Neuronal stem cell (in vitro differentiated cells): Measurements from ENCODE around the gene SVIL.

Experiments used
- DNase-seq: peaks from one replicate; pipeline ENCODE4 v3.0.0-alpha.2; 2013; ENCODE audit warnings: low spot score
- H2AFZ ChIP-seq: one replicate; pipeline ENCODE4 v1.6.1; 2013; ENCODE audit warnings: mild to moderate bottlenecking, low read length, inconsistent platforms
- H2AK5ac ChIP-seq: 2 replicates; pipeline ENCODE4 v1.6.1; 2013; ENCODE audit warnings: low read depth, mild to moderate bottlenecking, inconsistent platforms, low read length, moderate library complexity, mixed read lengths
- H2BK120ac ChIP-seq: 2 replicates; pipeline ENCODE4 v1.6.1; 2013; ENCODE audit warnings: low read depth, mild to moderate bottlenecking, inconsistent platforms, low read length, moderate library complexity, mixed read lengths
- H2BK12ac ChIP-seq: one replicate; pipeline ENCODE4 v1.6.1; 2013; ENCODE audit warnings: low read length, inconsistent platforms
- H2BK15ac ChIP-seq: 2 replicates; pipeline ENCODE4 v1.6.1; 2013; ENCODE audit warnings: mild to moderate bottlenecking, low read length, inconsistent platforms, mixed read lengths
- H2BK5ac ChIP-seq: one replicate; pipeline ENCODE4 v1.6.1; 2013; ENCODE audit warnings: inconsistent platforms, mild to moderate bottlenecking, low read length, moderate library complexity
- H3K14ac ChIP-seq: one replicate; pipeline ENCODE4 v1.6.1; 2013; ENCODE audit warnings: low read length, inconsistent platforms
- H3K18ac ChIP-seq: 2 replicates; pipeline ENCODE4 v1.6.1; 2013; ENCODE audit warnings: low read length, inconsistent platforms
- H3K23ac ChIP-seq: 2 replicates; pipeline ENCODE4 v1.6.1; 2013; ENCODE audit warnings: low read depth, mild to moderate bottlenecking, mixed read lengths, low read length, inconsistent platforms; ENCODE audit not compliant: poor library complexity
- H3K27ac ChIP-seq: replicated peaks from 3 replicates; pipeline ENCODE4 v1.5.1; 2013; ENCODE audit warnings: low read length, inconsistent platforms
- H3K27me3 ChIP-seq, 3 experiments: 2 replicates each; pipeline ENCODE4 v1.6.1; 2013; ENCODE audit warnings: low read length in 3 of 3, mild to moderate bottlenecking in 2 of 3, inconsistent platforms in 1 of 3, low read depth in 1 of 3, mixed read lengths in 1 of 3, moderate library complexity in 1 of 3; ENCODE audit not compliant: control insufficient read depth in 3 of 3, insufficient read depth in 3 of 3
- H3K36me3 ChIP-seq, 2 donors: replicated peaks in 1 of 2; 2 replicates each; pipeline ENCODE4 v1.6.1; 2013; ENCODE audit warnings: low read length in 2 of 2; ENCODE audit not compliant: control insufficient read depth in 2 of 2, insufficient read depth in 2 of 2
- H3K4ac ChIP-seq: 2 replicates; pipeline ENCODE4 v1.6.1; 2013; ENCODE audit warnings: inconsistent platforms, mild to moderate bottlenecking, low read length, moderate library complexity
- H3K4me1 ChIP-seq, 2 donors: 1 replicate in 1 of 2; 2 replicates in 1 of 2; pipeline ENCODE4 v1.6.1; 2013; ENCODE audit warnings: low read length in 2 of 2, low read depth in 1 of 2; ENCODE audit not compliant: control insufficient read depth in 2 of 2, insufficient read depth in 1 of 2
- H3K4me2 ChIP-seq: one replicate; pipeline ENCODE4 v1.6.1; 2013; ENCODE audit warnings: mild to moderate bottlenecking, low read length, inconsistent platforms; ENCODE audit not compliant: insufficient read depth, poor library complexity, severe bottlenecking
- H3K4me3 ChIP-seq, 2 donors: 2 replicates each; pipeline ENCODE4 v1.5.1; 2013; ENCODE audit warnings: low read length in 2 of 2, mild to moderate bottlenecking in 2 of 2, inconsistent platforms in 1 of 2, moderate library complexity in 1 of 2
- H3K79me1 ChIP-seq: one replicate; pipeline ENCODE4 v1.6.1; 2013; ENCODE audit warnings: low read depth, mild to moderate bottlenecking, inconsistent platforms, low read length, moderate library complexity
- H3K9ac ChIP-seq: one replicate; pipeline ENCODE4 v1.6.1; 2013; ENCODE audit warnings: mild to moderate bottlenecking, low read depth, low read length, inconsistent platforms; ENCODE audit not compliant: poor library complexity
- H3K9me3 ChIP-seq, 2 donors: replicated peaks in 1 of 2; 2 replicates each; pipeline versions ENCODE3 to v1.6.1; 2013; ENCODE audit warnings: low read length in 2 of 2, mild to moderate bottlenecking in 2 of 2, inconsistent platforms in 1 of 2, low read depth in 1 of 2, mixed read lengths in 1 of 2, moderate library complexity in 1 of 2; ENCODE audit not compliant: control insufficient read depth in 2 of 2, insufficient read depth in 1 of 2
- H4K8ac ChIP-seq: one replicate; pipeline ENCODE4 v1.6.1; 2013; ENCODE audit warnings: low read depth, mild to moderate bottlenecking, inconsistent platforms, low read length, moderate library complexity
- H4K91ac ChIP-seq: one replicate; pipeline ENCODE4 v1.6.1; 2013; ENCODE audit warnings: low read length, low read depth, mild to moderate bottlenecking, inconsistent platforms; ENCODE audit not compliant: poor library complexity
- WGBS, 2 donors: extraction: QIAGEN DNeasy Blood & Tissue Kit; methylation state at CpG; one replicate each; pipeline ENCODE4 v1.1.7; 2013; ENCODE audit warnings: missing lambda C conversion rate in 2 of 2, mixed read lengths in 1 of 2; ENCODE audit not compliant: insufficient read length in 2 of 2, insufficient replicate concordance in 1 of 2; ENCODE audit errors: extremely low coverage in 2 of 2; 5-methylcytosine and 5-hydroxymethylcytosine counted together

The SVIL gene

GRCh38 chr10:29535012-29535777 lies 99.6 kb downstream of the SVIL start:
- no peak overlapping the region for H3K27ac ChIP-seq
- H3K23ac ChIP-seq = no peak overlapping the region
- no peak overlapping the region for H3K4ac ChIP-seq
- H3K4me1 ChIP-seq = peaks cover 7 to 9% of the 10 kb centered on the region in 2 donors
- H3K9ac ChIP-seq = no peak overlapping the region
- H3K4me3 ChIP-seq = no peak overlapping the region
- no peak overlapping the region for H4K8ac ChIP-seq
- peaks cover 0 to 4% of the 10 kb centered on the region in 2 donors for H3K36me3 ChIP-seq
- H3K4me2 ChIP-seq = no peak overlapping the region
- H2BK15ac ChIP-seq = no peak overlapping the region
- no peak overlapping the region for H2AK5ac ChIP-seq
- no peak overlapping the region for H2BK120ac ChIP-seq
- WGBS, 2 donors = no CpG with 5 or more reads among the region's 11 CpGs
- no peak overlapping the region for H2BK5ac ChIP-seq
- no peak overlapping the region for H3K18ac ChIP-seq
- H3K9me3 ChIP-seq = no peaks in the 10 kb centered on the region
- H3K79me1 ChIP-seq = no peaks in the 10 kb centered on the region
- no peaks in the 10 kb centered on the region for H3K27me3 ChIP-seq
- peak overlapping the region; percentile 68 for H2AFZ ChIP-seq
- no peak overlapping the region for H3K14ac ChIP-seq
- no peak overlapping the region for H4K91ac ChIP-seq
- DNase-seq = no peak
- H2BK12ac ChIP-seq = no peak overlapping the region

GRCh38 chr10:29534590-29534989 lies 100.2 kb downstream of the SVIL start:
- no peak overlapping the region for H2AFZ ChIP-seq
- no CpG with 5 or more reads among the region's 2 CpGs for WGBS, 2 donors
- no peak overlapping the region for H3K27ac ChIP-seq
- no peak overlapping the region for H3K23ac ChIP-seq
- H3K14ac ChIP-seq = no peak overlapping the region
- H3K4ac ChIP-seq = no peak overlapping the region
- no peak overlapping the region for H2BK5ac ChIP-seq
- no peak overlapping the region for H3K9ac ChIP-seq
- no peak overlapping the region for H3K4me2 ChIP-seq
- H3K9me3 ChIP-seq = no peaks in the 10 kb centered on the region
- H2BK120ac ChIP-seq = no peak overlapping the region
- peaks cover 8 to 9% of the 10 kb centered on the region in 2 donors for H3K4me1 ChIP-seq
- H3K79me1 ChIP-seq = no peaks in the 10 kb centered on the region
- peaks cover under 1 to 5% of the 10 kb centered on the region in 2 donors for H3K36me3 ChIP-seq
- H2BK15ac ChIP-seq = no peak overlapping the region
- no peaks in the 10 kb centered on the region for H3K27me3 ChIP-seq
- DNase-seq = no peak
- no peak overlapping the region for H2AK5ac ChIP-seq
- H3K4me3 ChIP-seq = no peak overlapping the region
- H4K8ac ChIP-seq = no peak overlapping the region
- no peak overlapping the region for H3K18ac ChIP-seq
- H4K91ac ChIP-seq = no peak overlapping the region
- no peak overlapping the region for H2BK12ac ChIP-seq

- Histone ChIP-seq H4K91ac (no peak overlapping the region), H3K4me2 (no peak overlapping the region), H2BK120ac (no peak overlapping the region), H3K36me3 (peaks cover 3 to 5% of the 10 kb centered on the region in 2 donors), H3K4ac (no peak overlapping the region), H2BK15ac (no peak overlapping the region), H2AFZ (no peak overlapping the region), H2AK5ac (no peak overlapping the region), H4K8ac (no peak overlapping the region), H3K18ac (no peak overlapping the region), H3K79me1 (no peaks in the 10 kb centered on the region), H3K27me3 (no peaks in the 10 kb centered on the region), H3K23ac (no peak overlapping the region), H3K4me3 (no peak overlapping the region), H2BK12ac (no peak overlapping the region), H3K9me3 (no peaks in the 10 kb centered on the region), H3K27ac (no peak overlapping the region), H3K14ac (no peak overlapping the region), H2BK5ac (no peak overlapping the region), H3K9ac (no peak overlapping the region), H3K4me1 (peaks cover 8 to 9% of the 10 kb centered on the region in 2 donors)
- WGBS, 2 donors = no CpG with 5 or more reads among the region's 7 CpGs
- DNase-seq = no peak
Measured at GRCh38 chr10:29533696-29534285, 101.0 kb downstream of the SVIL start.

- peaks cover 3 to 8% of the 10 kb centered on the region in 2 donors for H3K36me3 ChIP-seq
- H3K23ac ChIP-seq = no peak overlapping the region
- peaks cover 8 to 9% of the 10 kb centered on the region in 2 donors for H3K4me1 ChIP-seq
- H3K9ac ChIP-seq = no peak overlapping the region
- H3K14ac ChIP-seq = no peak overlapping the region
- no peak overlapping the region for H4K8ac ChIP-seq
- H3K79me1 ChIP-seq = no peaks in the 10 kb centered on the region
- no peak overlapping the region for H2AFZ ChIP-seq
- no peaks in the 10 kb centered on the region for H3K27me3 ChIP-seq
- no peak overlapping the region for H4K91ac ChIP-seq
- no peak overlapping the region for H2BK120ac ChIP-seq
- H3K4me2 ChIP-seq = no peak overlapping the region
- no peak overlapping the region for H2AK5ac ChIP-seq
- no peak overlapping the region for H2BK15ac ChIP-seq
- no peak for DNase-seq
- no peak overlapping the region for H3K4ac ChIP-seq
- H3K9me3 ChIP-seq = no peaks in the 10 kb centered on the region
- no peak overlapping the region for H3K4me3 ChIP-seq
- no CpG with 5 or more reads among the region's 14 CpGs for WGBS, 2 donors
- H2BK5ac ChIP-seq = no peak overlapping the region
- no peak overlapping the region for H2BK12ac ChIP-seq
- H3K18ac ChIP-seq = peak overlapping the region; percentile 44
- H3K27ac ChIP-seq = no peak overlapping the region
Measured at GRCh38 chr10:29533046-29533445, 101.7 kb downstream of the SVIL start.
